Endodermal cell (in vitro differentiated cells): ENCODE measurements around the gene ZNF775. TPM values are rescaled to one million over a fixed set of nuclear protein-coding genes. Genes with fewer than 3 reads are reported as not detected.
A peak's percentile ranks its signal among the peaks of the same experiment; 100 is the strongest.

ENCODE experiments used
- DNase-seq: peaks from one replicate; pipeline ENCODE4 v3.0.0-alpha.2; 2017
- H3K27ac ChIP-seq: 2 replicates; pipeline ENCODE4 v1.5.1; 2013; ENCODE audit warnings: mild to moderate bottlenecking, low read depth, low read length, moderate library complexity
- H3K27me3 ChIP-seq: 2 replicates; pipeline ENCODE4 v1.6.1; 2013; ENCODE audit warnings: mild to moderate bottlenecking, low read length, moderate library complexity; ENCODE audit not compliant: insufficient read depth, control insufficient read depth, poor library complexity, severe bottlenecking
- H3K36me3 ChIP-seq: 2 replicates; pipeline ENCODE4 v1.7.0; 2013; ENCODE audit warnings: mild to moderate bottlenecking, low read length, moderate library complexity; ENCODE audit not compliant: control insufficient read depth, insufficient read depth
- H3K4me1 ChIP-seq: one replicate; pipeline ENCODE4 v1.7.0; 2013; ENCODE audit warnings: low read length; ENCODE audit not compliant: control insufficient read depth, insufficient read depth
- H3K4me3 ChIP-seq: 2 replicates; pipeline ENCODE4 v1.5.1; 2013; ENCODE audit warnings: mild to moderate bottlenecking, low read length, moderate library complexity
- H3K9ac ChIP-seq: 2 replicates; pipeline ENCODE4 v1.6.1; 2013; ENCODE audit warnings: mild to moderate bottlenecking, low read length, moderate library complexity; ENCODE audit not compliant: poor library complexity, severe bottlenecking; ENCODE audit errors: extremely low read depth
- H3K9me3 ChIP-seq: 2 replicates; pipeline ENCODE4 v1.6.1; 2013; ENCODE audit warnings: mild to moderate bottlenecking, low read length, moderate library complexity; ENCODE audit not compliant: control insufficient read depth
- H3K27ac Mint-ChIP-seq: 2 replicates; pipeline ENCODE4 v1.8.0; 2020; ENCODE audit warnings: mixed read lengths
- H3K27me3 Mint-ChIP-seq: 2 replicates; pipeline ENCODE4 v1.8.0; 2021; ENCODE audit warnings: mild to moderate bottlenecking, mixed read lengths; ENCODE audit not compliant: insufficient read depth
- H3K36me3 Mint-ChIP-seq: 2 replicates; pipeline ENCODE4 v1.8.0; 2020; ENCODE audit warnings: low read depth, mixed read lengths
- H3K4me1 Mint-ChIP-seq: 2 replicates; pipeline ENCODE4 v1.8.0; 2020; ENCODE audit warnings: mixed read lengths
- H3K4me3 Mint-ChIP-seq: 2 replicates; pipeline ENCODE4 v1.8.0; 2020; ENCODE audit warnings: mild to moderate bottlenecking, moderate library complexity, mixed read lengths
- H3K9me3 Mint-ChIP-seq: 2 replicates; pipeline ENCODE4 v1.8.0; 2020; ENCODE audit warnings: mild to moderate bottlenecking, mixed read lengths
- WGBS, 2 experiments: methylation state at CpG; one replicate each; pipeline versions ENCODE4 v1.1.5 to v1.1.7; 2013; ENCODE audit warnings: missing lambda C conversion rate in 2 of 2, mixed read lengths in 1 of 2; ENCODE audit not compliant: insufficient coverage in 1 of 2, insufficient read length in 1 of 2; 5-methylcytosine and 5-hydroxymethylcytosine counted together
- total RNA-seq, 2 donors: library from RNA; stranded (reverse); fragmentation: NEBNext Ultra II Directional in 1 of 2; extraction: Animal tissue kit (Norgen Biotek cat#: 25700) in 1 of 2; gene quantifications; 2 replicates in 1 of 2; 3 replicates in 1 of 2; pipeline ENCODE4 v1.2.1, GENCODE V29; 2021
- TF ChIP-seq, protein P1 (sequence below): fragments of 200-600 bp; sonication (generic); conservative IDR thresholded peaks from 2 replicates; pipeline ENCODE4 v1.5.0; 2021; ENCODE audit warnings: antibody characterized with exemption, mild to moderate bottlenecking

The ZNF775 gene
- total RNA-seq, 2 donors from 2014 or later, result 10.0 to 11.3 TPM

GRCh38 chr7:150410131-150410530 is 31.0 kb downstream of the ZNF775 start:
- DNase-seq, result peak; percentile 31
- Mint-ChIP-seq H3K36me3 (peaks cover 3% of the 10 kb centered on the region), H3K9me3 (no peaks in the 10 kb centered on the region), H3K4me1 (peaks cover 17% of the 10 kb centered on the region), H3K27ac (no peak overlapping the region), H3K4me3 (no peak overlapping the region), H3K27me3 (peaks cover 1% of the 10 kb centered on the region)
- Histone ChIP-seq H3K4me3 (no peak overlapping the region), H3K27ac (no peak overlapping the region), H3K4me1 (peaks cover 4% of the 10 kb centered on the region), H3K36me3 (no peaks in the 10 kb centered on the region), H3K9ac (no peak overlapping the region), H3K9me3 (no peaks in the 10 kb centered on the region), H3K27me3 (no peaks in the 10 kb centered on the region)
- 91 to 95% methylated on average over 6 to 7 of the region's 7 CpGs for WGBS, 2 experiments
- TF ChIP-seq, protein P1, sequence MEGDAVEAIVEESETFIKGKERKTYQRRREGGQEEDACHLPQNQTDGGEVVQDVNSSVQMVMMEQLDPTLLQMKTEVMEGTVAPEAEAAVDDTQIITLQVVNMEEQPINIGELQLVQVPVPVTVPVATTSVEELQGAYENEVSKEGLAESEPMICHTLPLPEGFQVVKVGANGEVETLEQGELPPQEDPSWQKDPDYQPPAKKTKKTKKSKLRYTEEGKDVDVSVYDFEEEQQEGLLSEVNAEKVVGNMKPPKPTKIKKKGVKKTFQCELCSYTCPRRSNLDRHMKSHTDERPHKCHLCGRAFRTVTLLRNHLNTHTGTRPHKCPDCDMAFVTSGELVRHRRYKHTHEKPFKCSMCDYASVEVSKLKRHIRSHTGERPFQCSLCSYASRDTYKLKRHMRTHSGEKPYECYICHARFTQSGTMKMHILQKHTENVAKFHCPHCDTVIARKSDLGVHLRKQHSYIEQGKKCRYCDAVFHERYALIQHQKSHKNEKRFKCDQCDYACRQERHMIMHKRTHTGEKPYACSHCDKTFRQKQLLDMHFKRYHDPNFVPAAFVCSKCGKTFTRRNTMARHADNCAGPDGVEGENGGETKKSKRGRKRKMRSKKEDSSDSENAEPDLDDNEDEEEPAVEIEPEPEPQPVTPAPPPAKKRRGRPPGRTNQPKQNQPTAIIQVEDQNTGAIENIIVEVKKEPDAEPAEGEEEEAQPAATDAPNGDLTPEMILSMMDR, result no peak

DNA sequence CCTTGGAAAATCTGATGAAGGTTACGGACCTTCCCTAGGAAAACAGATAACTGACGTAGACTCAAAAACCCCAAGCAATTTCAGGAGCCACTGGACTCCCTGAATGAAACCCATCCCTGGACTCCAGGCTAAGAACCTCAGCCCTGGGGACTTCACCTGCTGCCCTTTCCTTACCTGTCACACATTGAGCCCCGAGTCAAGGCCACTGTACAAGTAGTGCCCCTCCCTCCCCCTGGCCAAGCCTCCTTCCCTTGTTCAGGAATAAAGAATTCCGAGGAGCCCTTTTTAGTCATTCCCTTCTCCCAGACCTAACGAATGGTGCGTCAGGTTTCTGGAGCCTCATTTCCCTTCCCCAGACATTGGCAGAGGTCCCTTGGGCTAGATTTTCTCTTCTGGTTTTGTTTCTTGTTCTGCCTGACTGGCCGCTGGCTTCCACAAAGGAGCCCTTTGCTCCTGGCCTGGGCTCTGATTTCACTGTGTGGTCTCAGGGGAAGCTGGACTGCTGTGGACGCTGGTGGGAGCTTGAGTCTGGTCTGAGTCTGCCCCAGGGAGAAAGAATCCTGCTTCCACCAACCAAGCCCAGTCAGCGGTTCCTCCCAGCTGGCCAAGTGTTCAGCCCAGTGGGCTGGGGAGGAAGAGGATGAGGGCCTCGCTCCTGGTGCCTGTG is 31.7 kb downstream of the ZNF775 start:
- Histone ChIP-seq H3K36me3 (no peaks in the 10 kb centered on the region), H3K4me3 (no peak overlapping the region), H3K9me3 (no peaks in the 10 kb centered on the region), H3K27me3 (no peaks in the 10 kb centered on the region), H3K27ac (peak overlapping the region; percentile 41), H3K9ac (no peak overlapping the region), H3K4me1 (peaks cover 3% of the 10 kb centered on the region)
- H3K27me3 Mint-ChIP-seq, result peaks cover 1% of the 10 kb centered on the region
- WGBS, 2 experiments, result 85 to 92% methylated on average over 8 to 10 of the region's 10 CpGs
- no peaks in the 10 kb centered on the region for H3K9me3 Mint-ChIP-seq
- H3K4me3 Mint-ChIP-seq, result no peak overlapping the region
- peaks cover 3% of the 10 kb centered on the region for H3K36me3 Mint-ChIP-seq
- peak; percentile 28 for DNase-seq
- no peak overlapping the region for H3K27ac Mint-ChIP-seq
- H3K4me1 Mint-ChIP-seq, result peaks cover 14% of the 10 kb centered on the region
- TF ChIP-seq, protein P1, result no peak

GRCh38 chr7:150411606-150412005 is 32.5 kb downstream of the ZNF775 start:
- DNase-seq, result peak; percentile 43
- H3K27me3 Mint-ChIP-seq, result peaks cover 1% of the 10 kb centered on the region
- H3K9me3 Mint-ChIP-seq, result no peaks in the 10 kb centered on the region
- no peaks in the 10 kb centered on the region for H3K36me3 ChIP-seq
- H3K36me3 Mint-ChIP-seq, result peaks cover 3% of the 10 kb centered on the region
- no peak overlapping the region for H3K4me3 Mint-ChIP-seq
- no peaks in the 10 kb centered on the region for H3K27me3 ChIP-seq
- no peak overlapping the region for H3K9ac ChIP-seq
- H3K27ac ChIP-seq, result no peak overlapping the region
- no peaks in the 10 kb centered on the region for H3K4me1 ChIP-seq
- TF ChIP-seq, protein P1, result no peak
- no peaks in the 10 kb centered on the region for H3K9me3 ChIP-seq
- H3K27ac Mint-ChIP-seq, result no peak overlapping the region
- H3K4me3 ChIP-seq, result no peak overlapping the region
- WGBS, 2 experiments, result 81 to 83% methylated on average over 7 to 11 of the region's 11 CpGs
- H3K4me1 Mint-ChIP-seq, result peaks cover 6% of the 10 kb centered on the region
